Hepatic stellate cell (primary cell): ENCODE results near the gene PPP6R3.
"Not testable (repeated sequence)": the region's sequence is repeated elsewhere in the genome, so short reads cannot be mapped to it uniquely, and the experiment has no call there.

Experiments used
- DNase-seq: peaks from one replicate; pipeline ENCODE4 v3.0.0; 2011; ENCODE audit warnings: low spot score

PPP6R3 gene

DNA sequence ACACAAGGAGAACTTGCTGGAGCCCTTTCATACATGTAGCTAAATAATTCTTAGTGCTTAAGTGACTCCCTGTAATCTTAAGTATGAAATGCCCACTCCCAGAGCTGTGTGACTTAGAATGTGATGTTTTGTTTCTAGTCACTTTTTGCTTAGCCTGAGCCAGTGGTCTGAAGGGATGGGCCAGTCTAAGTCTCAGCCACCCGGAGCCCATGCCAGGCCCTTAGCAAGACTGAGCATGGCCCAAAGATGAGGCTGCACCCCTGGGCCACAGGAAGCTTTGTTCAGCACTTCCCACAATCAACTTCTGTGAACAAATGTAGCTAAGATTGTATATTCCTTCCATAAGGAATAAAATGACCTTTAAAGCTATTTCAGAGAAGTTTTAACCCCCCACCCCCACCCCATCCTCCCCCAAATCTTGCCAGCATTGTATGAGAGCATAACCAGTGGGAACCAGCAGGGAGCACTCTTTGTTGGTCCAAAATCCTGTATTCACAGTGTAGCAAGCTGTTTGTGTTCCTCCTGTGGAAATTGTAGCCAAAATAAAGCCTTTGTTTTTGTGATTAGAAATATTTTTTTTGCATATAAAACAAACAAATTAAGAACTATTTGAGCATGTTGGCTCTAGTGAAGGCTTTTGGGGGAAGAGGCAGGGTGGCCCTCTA is 150.0 kb downstream of the PPP6R3 start:
- DNase-seq, result peak; percentile 17

DNA sequence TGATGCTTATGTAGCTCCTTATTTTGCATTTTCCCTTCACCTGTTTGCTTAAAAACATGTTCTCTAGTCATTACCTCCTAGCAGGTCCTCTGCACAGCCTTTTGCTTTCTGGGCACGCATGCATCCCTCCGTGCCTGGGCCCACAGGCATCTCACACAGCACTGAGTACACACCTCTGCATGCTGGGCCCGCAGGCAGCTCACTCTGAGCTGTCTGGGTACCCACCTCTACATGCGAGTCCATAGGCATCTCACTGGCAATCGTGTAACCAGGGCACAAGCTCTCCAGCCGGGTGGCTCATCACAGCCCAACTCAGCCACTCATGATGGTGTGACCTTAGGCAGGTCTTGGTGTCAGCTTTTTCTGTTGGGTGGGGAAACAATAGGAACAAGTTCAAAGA is 155.1 kb downstream of the PPP6R3 start:
- no peak for DNase-seq

DNA sequence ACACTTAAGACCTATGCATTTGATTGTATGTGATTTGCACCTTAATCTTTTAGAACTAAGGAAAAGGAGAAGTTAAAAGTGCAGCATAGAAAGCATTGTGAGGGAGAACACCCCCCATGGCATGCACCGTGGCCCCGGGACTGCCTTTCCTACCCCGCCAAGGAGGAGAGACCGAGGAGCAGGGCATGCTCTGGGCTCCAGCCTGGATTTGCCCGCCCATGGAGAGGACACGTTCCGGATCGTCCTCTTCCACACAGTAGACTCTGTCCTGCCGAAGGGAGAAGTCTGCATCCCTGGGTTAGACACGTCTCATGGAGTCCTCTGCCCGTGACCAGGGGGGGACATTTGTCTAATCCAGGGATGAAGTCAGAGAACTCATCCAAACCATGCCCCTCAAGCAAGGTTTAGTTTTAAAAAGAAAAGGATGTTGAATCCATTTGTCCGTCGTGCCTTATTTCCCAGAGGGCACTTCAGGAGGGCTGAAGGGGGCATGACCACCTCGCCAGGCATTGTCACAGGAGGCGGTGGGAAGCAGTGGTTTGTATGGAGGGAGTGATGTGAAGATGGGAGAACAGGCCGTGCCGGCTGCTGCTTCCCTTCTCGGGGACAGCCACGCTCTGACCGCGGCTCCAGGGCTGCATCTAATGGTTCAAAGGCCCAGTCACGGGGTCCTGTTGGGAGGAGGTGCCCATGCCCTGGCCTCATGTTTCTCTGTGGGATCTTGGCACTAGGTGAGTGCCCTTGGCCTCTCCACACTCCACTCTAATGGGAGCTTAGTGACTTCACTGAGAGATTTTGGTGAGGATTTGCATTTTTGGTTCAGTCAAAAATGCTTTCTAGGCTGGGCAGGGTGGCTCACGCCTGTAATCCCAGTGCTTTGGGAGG is 157.6 kb downstream of the PPP6R3 start:
- no peak for DNase-seq

DNA sequence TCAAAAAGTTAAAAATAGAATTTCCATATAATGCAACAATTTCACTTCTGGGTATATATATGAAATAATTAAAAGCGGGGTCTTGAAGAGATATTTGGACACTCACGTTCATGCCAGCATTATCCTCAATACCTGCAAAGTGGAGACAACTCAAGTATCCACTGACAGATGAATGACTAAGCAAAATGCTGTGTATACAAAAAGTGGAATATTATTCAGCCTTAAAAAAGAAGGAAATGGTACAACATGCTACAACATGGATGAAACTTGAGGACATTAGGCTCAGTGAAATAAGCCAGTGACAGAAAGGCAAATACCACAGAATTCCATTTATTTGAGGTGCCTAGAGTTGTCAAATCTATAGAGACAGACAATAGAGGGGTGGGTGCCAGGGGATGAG is 161.3 kb downstream of the PPP6R3 start:
- no peak for DNase-seq

DNA sequence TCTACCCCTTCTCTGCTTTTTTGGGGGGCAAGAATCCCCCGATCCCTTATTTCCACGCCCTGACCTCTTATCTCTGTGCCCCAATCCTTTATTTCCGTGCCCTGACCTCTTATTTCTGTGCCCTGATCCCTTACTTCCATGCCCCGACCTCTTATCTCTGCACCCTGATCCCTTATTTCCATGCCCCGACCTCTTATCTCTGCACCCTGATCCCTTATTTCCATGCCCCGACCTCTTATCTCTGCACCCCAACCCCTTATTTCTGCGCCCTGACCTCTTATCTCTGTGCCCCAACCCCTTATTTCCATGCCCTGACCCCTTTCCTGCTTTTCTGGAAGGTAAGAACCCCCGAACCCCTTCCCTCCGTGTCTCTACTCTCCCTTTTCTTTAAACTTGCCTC is 163.2 kb downstream of the PPP6R3 start:
- DNase-seq, result not testable (repeated sequence)

DNA sequence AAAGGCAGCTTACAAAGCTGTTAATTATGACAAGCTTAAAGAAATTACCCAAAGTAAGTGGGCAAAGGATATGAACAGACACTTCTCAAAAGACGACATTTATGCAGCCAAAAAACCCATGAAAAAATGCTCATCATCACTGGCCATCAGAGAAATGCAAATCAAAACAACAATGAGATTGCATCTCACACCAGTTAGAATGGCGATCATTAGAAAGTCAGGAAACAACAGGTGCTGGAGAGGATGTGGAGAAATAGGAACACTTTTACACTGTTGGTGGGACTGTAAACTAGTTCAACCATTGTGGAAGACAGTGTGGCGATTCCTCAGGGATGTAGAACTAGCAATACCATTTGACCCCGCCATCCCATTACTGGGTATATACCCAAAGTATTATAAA is 164.5 kb downstream of the PPP6R3 start:
- DNase-seq, result not testable (repeated sequence)

DNA sequence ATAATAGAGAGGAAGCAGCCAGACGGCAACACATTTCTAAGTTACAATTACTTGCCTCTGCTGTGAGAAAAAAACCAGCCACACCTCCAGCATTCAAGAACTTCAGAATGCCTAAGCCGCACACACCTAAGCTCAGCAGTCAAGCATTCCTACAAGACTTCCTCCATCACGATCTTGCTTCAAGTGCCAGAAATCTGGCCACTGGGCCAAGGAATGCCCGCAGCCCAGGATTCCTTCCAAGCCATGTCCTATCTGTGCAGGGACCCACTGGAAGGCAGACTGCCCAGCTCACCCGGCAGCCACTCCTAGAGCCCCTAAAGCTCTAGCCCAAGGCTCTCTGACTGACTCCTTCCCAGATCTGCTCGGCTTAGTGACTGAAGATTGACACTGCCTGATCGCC is 165.7 kb downstream of the PPP6R3 start:
- not testable (repeated sequence) for DNase-seq

DNA sequence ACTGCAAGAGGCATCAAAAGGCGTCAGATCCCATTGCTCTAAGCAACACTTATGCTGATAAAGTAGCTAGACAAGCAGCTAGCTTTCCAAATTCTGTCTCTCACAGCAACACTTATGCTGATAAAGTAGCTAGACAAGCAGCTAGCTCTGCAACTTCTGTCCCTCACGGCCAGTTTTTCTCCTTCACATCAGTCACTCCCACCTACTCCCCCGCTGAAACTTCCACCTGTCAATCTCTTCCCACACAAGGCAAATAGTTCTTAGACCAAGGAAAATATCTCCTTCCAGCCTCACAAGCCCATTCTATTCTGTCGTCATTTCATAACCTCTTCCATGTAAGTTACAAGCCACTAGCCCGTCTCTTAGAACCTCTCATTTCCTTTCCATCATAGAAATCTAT is 168.3 kb downstream of the PPP6R3 start:
- not testable (repeated sequence) for DNase-seq

DNA sequence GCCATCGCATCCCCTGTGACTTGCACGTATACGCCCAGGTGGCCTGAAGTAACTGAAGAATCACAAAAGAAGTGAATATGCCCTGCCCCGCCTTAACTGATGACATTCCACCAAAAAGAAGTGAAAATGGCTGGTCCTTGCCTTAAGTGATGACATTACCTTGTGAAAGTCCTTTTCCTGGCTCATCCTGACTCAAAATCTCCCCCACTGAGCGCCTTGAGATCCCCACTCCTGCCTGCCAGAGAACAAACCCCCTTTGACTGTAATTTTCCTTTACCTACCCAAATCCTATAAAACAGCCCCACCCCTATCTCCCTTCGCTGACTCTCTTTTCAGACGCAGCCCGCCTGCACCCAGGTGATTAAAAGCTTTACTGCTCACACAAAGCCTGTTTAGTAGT is 171.8 kb downstream of the PPP6R3 start:
- DNase-seq, result not testable (repeated sequence)

DNA sequence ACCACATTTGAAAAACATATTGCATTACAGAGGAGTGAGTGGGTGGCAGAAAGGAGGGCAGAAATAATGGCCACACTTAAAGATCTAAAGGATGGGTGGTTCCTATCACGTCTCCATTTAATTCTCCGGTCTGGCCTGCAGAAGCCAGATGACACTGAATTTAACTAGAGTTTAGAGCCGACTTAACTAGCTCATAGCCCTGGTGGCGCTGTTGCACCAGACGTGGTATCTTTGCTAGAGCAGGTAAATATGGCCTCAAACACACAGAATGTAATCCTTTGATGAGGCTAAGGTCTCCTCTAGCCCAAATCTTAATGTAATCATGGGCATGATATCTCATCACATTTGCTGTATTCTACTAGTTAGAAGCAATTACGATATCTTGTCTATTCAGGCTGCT is 172.2 kb downstream of the PPP6R3 start:
- DNase-seq, result peak; percentile 29

DNA sequence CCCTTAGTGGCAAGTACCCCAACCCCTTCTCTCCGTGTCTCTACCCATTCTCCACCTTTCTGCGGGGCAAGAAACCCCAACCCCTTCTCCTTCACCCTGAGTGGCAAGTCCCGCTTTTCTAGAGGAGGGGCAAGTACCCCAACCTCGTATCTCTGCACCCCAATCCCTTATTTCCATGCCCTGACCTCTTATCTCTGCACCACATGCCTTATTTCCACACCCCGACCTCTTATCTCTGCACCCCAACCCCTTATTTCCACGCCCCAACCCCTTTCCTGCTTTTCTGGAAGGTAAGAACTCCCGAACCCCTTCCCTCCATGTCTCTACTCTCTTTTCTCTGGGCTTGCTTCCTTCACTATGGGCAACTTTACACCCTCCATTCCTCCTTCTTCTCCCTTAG is 174.1 kb downstream of the PPP6R3 start:
- DNase-seq, result not testable (repeated sequence)

DNA sequence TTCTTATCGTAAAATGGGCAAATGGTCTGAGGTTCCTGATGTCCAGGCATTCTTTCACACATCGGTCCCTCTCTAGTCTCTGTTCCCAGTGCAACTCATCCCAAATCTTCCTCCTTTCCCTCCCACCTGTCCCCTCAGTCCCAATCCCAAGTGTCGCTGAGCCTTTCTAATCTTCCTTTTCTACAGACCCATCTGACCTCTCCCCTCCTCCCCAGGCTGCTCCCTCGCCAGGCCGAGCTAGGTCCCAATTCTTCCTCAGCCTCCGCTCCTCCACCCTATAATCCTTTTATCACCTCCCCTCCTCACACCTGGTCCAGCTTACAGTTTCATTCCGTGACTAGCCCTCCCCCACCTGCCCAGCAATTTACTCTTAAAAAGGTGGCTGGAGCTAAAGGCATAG is 174.6 kb downstream of the PPP6R3 start:
- not testable (repeated sequence) for DNase-seq

DNA sequence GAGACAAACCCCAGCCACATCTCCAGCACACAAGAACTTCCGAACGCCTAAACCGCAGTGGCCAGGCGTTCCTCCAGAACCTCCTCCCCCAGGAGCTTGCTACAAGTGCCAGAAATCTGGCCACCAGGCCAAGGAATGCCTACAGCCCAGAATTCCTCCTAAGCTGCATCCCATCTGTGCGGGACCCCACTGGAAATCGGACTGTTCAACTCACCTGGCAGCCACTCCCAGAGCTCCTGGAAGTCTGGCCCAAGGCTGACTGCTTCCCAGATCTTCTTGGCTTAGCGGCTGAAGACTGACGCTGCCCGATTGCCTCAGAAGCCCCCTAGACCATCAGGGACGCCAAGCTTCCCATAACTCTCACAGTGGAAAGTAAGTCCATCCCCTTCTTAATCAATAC is 175.3 kb downstream of the PPP6R3 start:
- not testable (repeated sequence) for DNase-seq

DNA sequence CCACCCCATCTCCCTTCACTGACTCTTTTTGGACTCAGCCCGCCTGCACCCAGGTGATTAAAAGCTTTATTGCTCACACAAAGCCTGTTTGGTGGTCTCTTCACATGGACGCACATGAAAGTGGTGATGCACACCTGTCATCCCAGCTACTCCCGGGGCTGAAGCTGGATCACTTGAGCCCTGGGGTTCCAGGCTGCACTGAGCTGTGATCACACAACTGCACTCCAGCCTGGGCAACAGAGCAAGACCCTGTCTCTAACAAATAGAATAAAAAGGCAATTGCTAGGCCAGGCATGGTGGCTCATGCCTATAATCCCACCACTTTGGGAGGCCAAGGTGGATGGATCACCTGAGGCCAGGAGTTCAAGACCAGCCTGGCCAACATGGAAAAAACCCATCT is 178.8 kb downstream of the PPP6R3 start:
- not testable (repeated sequence) for DNase-seq

DNA sequence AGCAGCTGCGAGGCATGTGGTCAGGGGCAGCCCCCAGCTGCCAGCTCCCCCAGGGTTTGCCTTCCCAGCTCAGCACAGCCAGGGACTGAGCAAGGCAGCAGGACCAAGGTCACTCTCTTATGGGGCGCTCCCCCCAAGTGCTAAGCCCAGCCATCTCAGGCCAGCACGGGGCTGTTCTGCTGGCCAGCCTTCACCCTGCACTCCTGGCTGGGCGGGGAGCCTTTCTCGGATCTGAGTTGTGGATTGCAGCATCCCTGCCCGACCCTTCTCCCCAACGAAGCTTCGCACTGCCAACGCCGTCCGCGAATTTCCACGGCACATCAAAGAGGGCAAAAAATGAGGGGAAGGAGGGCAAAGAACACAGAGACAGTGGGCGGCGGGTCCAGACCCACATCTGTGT is 181.3 kb downstream of the PPP6R3 start:
- DNase-seq, result no peak

DNA sequence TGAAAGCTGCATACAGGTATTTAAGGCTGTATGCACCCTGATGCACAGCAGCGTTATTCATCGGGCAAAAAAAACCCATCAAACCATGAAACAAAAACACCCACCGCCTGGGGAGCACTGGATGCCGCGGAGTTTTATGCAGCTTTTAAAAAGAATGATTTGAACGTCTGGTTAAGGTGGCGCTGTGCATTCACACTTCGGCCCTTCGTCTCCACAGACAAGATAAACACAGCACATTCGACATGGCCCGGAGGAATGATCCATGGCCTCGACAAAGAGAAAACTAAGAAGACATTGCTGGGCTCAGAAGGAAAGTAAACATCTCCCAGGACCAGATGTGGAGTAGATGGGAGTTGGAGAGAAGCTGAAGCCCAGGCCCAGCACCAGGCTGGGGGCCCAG is 183.0 kb downstream of the PPP6R3 start:
- DNase-seq, result no peak

DNA sequence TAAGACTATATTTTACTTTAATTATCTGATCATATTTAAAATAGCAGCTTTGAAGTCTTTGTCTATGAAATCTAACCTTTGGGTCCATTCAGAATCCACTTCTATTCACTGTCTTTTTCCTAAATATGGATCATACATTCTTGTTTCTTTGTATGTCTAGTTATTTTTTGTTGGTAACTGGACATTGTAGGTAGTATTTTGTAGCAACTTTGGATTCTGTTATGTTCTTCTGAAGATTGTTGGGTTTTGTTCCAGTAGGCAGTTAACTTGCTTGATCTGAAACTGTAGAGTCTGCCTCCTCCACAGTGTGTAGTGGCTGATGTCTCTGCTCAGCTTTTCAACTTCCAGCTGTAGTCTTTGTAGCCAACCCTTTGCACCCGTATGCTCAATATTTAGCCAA is 186.3 kb downstream of the PPP6R3 start:
- DNase-seq, result no peak

DNA sequence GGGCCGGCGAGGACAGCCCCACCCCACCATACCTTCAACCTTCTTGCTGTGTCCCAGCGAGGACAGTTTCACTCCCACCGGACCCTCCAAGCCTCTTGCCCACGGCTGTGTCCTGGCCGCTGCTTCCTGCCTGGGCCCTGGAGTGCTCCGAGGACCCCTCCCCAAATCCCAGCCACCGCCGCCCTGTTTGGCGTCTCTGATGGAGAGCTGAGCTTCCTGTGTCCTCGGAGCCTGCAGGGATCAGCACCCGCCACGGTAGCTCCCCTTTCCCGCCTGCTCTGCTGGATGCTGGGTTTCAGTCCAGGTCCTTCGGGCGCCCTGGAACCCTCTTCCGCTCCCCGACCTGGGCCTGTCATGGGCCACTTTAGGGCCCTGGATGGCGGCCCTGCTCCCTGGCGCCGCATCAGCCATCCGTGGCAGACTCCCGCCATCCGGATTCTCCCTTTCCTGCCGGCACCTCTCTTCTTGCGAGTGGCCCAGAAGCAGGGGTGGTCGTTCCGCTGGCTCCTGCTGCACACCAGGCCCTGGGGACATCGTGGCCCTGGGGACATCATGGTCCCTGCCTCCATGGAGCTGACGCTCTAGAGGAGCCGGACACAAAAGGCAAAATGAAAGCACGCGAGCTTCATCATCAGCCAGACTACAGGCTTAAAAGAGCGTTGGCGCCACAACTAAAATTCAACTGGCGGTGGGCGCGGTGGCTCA is 189.5 kb downstream of the PPP6R3 start:
- DNase-seq, result no peak

DNA sequence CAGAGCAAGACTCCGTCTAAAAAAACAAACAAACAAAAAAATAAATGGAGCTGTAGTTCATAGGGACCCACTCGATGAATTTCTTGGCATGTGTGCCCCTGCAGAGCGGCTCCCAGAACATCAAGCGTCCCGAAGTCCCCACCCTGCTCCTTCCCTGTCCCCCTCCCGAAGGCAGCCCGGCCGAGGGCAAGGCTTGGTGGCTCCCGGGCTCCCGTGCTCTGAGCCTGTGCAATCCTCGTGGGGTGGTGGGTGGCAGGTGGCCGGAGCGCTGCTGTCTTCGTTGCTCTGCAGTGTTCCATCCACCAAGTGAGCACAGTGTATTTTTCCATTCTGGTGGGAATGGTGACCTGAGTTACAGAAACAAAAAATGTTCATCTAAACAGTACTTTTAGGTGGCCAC is 190.2 kb downstream of the PPP6R3 start:
- no peak for DNase-seq

DNA sequence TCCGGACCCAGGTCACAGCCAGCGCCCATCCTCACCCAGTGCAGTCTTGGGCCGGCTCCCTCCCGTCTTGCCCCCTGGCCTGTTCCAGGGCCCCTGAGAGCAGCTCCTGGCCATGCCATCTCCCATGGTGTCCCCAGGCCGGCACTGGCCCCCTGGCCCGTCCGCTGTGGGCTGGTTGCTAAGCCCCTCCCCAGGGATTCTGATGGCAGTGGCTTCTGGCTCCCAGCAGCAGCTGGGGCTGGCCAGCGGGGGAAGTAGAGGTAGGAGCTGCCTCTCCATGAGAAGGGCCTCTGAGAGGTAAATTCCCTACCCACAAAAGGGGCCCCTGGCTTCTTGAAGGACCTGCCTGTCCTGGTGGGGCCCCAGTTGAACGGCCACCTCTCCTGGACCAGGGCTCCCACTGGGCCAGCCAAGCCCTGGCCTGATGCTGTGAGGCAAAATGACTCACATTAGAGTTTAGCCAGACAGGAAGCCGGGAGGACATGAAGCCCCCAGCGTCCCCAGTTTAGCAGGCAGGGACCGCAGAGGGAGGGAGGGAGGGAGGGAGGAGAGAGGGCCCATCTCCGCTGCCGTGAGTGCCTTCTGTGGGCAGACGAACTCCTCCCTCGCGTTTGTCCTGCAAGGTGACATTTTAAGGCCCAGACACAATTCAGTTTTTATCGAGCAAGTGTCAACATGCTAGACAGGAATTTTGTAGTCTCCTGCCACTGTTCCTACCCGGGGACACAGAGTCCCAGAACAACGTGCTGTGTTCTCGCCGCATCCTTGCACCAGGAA is 190.8 kb downstream of the PPP6R3 start:
- DNase-seq, result no peak

DNA sequence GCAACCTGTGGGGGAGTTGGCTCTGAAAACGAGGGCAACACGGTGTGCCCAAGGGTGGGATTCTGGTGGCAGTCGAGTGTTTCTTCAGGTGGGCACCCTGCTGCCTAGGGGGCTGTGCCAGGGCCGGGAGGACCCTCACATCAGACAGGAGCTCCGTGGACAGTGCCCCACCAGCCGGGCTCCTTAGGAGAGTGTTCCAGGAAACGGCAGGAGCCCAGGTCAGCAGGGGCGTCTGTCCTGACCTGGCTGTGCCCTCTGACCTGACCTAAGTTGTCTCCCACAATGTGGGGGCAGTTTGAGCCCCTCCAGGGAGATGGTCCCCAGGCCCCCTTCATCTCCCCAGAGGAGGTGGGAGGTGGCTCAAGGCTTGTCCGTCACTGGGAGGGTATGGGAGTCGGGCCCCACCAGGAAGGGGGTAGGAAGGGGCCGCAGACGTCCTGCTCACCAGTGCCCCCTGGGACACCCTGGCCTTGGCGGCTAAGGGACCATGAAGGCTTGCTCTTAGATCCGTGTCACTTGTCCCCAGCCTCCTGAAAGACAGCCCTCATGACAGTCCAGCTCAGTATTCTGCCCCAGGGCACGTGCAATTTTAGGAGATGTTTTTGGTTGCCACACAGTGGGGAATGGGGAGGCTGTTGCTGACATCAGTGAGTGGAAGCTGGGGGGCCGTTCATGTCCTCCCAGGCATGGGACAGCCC is 191.6 kb downstream of the PPP6R3 start:
- no peak for DNase-seq
